HEK293T (cell line): Measurements from ENCODE around the gene EPC1.
"Not testable (repeated sequence)": the region's sequence is repeated elsewhere in the genome, so short reads cannot be mapped to it uniquely, and the experiment has no call there.

Experiments
- CTCF ChIA-PET: fragments of 350-600 bp; formaldehyde crosslinking; extraction: SDS; loops from one replicate; lab custom pipeline; 2021; ENCODE audit warnings: antibody characterized with exemption, inconsistent platforms; lab: Yijun Ruan, JAX
- POLR2A ChIA-PET: fragments of 350-600 bp; formaldehyde crosslinking; extraction: SDS; loops from one replicate; lab custom pipeline; 2020; ENCODE audit warnings: antibody characterized with exemption, inconsistent platforms; lab: Yijun Ruan, JAX
- DNase-seq: peaks from one replicate; pipeline ENCODE4 v3.0.0; 2012; ENCODE audit warnings: mixed read lengths; ENCODE audit errors: extremely low spot score
- ARNT ChIP-seq: fragments of 450-650 bp; IDR thresholded peaks from 2 replicates; pipeline ENCODE4 v1.6.1; 2017; ENCODE audit warnings: mild to moderate bottlenecking
- BHLHE40 ChIP-seq: fragments of 450-650 bp; IDR thresholded peaks from 2 replicates; pipeline ENCODE4 v1.6.1; 2016; ENCODE audit warnings: mild to moderate bottlenecking, moderate library complexity, borderline replicate concordance
- CTBP1 ChIP-seq: fragments of 450-650 bp; IDR thresholded peaks from 2 replicates; pipeline ENCODE4 v1.6.1; 2016; ENCODE audit warnings: borderline replicate concordance
- ELF4 ChIP-seq: fragments of 450-650 bp; IDR thresholded peaks from 2 replicates; pipeline ENCODE4 v1.6.1; 2017; ENCODE audit warnings: antibody characterized with exemption
- FOXA1 ChIP-seq: fragments of 450-650 bp; IDR thresholded peaks from 2 replicates; pipeline ENCODE4 v1.6.1; 2016; ENCODE audit warnings: mild to moderate bottlenecking
- FOXK2 ChIP-seq: fragments of 450-650 bp; IDR thresholded peaks from 2 replicates; pipeline ENCODE4 v1.6.1; 2016; ENCODE audit warnings: mild to moderate bottlenecking
- FOXM1 ChIP-seq: fragments of 450-650 bp; IDR thresholded peaks from 2 replicates; pipeline ENCODE4 v1.6.1; 2017; ENCODE audit warnings: mild to moderate bottlenecking, borderline replicate concordance
- HDGF ChIP-seq: fragments of 450-650 bp; IDR thresholded peaks from 2 replicates; pipeline ENCODE4 v1.6.1; 2017; ENCODE audit warnings: antibody characterized with exemption, borderline replicate concordance
- L3MBTL2 ChIP-seq: fragments of 450-650 bp; conservative IDR thresholded peaks from 2 replicates; pipeline ENCODE4 v1.6.1; 2016; ENCODE audit warnings: mild to moderate bottlenecking
- LEF1 ChIP-seq: fragments of 450-650 bp; IDR thresholded peaks from 2 replicates; pipeline ENCODE4 v1.6.1; 2017; ENCODE audit warnings: mild to moderate bottlenecking, borderline replicate concordance
- NFRKB ChIP-seq: fragments of 450-650 bp; IDR thresholded peaks from 2 replicates; pipeline ENCODE4 v1.6.1; 2016; ENCODE audit warnings: mild to moderate bottlenecking, moderate library complexity
- SP1 ChIP-seq: fragments of 450-650 bp; IDR thresholded peaks from 2 replicates; pipeline ENCODE4 v1.6.1; 2017
- SUZ12 ChIP-seq: fragments of 450-650 bp; IDR thresholded peaks from 2 replicates; pipeline ENCODE4 v1.6.1; 2016; ENCODE audit warnings: mild to moderate bottlenecking
- TARDBP ChIP-seq: fragments of 450-650 bp; IDR thresholded peaks from 2 replicates; pipeline ENCODE4 v1.6.1; 2016
- ZNF384 ChIP-seq: fragments of 450-650 bp; IDR thresholded peaks from 2 replicates; pipeline ENCODE4 v1.6.1; 2016
- TF ChIP-seq, protein P1 (sequence below): fragments of 450-650 bp; IDR thresholded peaks from 2 replicates; pipeline ENCODE4 v1.6.1; 2016

EPC1 gene, protein sequence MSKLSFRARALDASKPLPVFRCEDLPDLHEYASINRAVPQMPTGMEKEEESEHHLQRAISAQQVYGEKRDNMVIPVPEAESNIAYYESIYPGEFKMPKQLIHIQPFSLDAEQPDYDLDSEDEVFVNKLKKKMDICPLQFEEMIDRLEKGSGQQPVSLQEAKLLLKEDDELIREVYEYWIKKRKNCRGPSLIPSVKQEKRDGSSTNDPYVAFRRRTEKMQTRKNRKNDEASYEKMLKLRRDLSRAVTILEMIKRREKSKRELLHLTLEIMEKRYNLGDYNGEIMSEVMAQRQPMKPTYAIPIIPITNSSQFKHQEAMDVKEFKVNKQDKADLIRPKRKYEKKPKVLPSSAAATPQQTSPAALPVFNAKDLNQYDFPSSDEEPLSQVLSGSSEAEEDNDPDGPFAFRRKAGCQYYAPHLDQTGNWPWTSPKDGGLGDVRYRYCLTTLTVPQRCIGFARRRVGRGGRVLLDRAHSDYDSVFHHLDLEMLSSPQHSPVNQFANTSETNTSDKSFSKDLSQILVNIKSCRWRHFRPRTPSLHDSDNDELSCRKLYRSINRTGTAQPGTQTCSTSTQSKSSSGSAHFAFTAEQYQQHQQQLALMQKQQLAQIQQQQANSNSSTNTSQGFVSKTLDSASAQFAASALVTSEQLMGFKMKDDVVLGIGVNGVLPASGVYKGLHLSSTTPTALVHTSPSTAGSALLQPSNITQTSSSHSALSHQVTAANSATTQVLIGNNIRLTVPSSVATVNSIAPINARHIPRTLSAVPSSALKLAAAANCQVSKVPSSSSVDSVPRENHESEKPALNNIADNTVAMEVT

GRCh38 chr10:32346551-32347362 lies at the start of gene EPC1:
TSS of gene EPC1 (minus strand) at chr10:32347158. CDS start at chr10:32346915, 243 bp downstream.
- DNase-seq, result peak; percentile 73
- peak; percentile 49 for TF ChIP-seq L3MBTL2
- TF ChIP-seq ELF4, result peak; percentile 48
- no peak for TF ChIP-seq LEF1
- TF ChIP-seq ARNT, result peak; percentile 46; the same call in 1 of the 2 replicates
- no peak for TF ChIP-seq TARDBP
- TF ChIP-seq BHLHE40, result no peak
- no peak for TF ChIP-seq FOXK2
- peak; percentile 83 for TF ChIP-seq NFRKB
- 0 out of 2 replicates have a peak, but pooled peaks have one; percentile 17 for TF ChIP-seq FOXM1
- no peak for TF ChIP-seq CTBP1
- TF ChIP-seq, protein P1, sequence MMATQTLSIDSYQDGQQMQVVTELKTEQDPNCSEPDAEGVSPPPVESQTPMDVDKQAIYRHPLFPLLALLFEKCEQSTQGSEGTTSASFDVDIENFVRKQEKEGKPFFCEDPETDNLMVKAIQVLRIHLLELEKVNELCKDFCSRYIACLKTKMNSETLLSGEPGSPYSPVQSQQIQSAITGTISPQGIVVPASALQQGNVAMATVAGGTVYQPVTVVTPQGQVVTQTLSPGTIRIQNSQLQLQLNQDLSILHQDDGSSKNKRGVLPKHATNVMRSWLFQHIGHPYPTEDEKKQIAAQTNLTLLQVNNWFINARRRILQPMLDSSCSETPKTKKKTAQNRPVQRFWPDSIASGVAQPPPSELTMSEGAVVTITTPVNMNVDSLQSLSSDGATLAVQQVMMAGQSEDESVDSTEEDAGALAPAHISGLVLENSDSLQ, result no peak
- no peak for TF ChIP-seq SP1
- TF ChIP-seq ZNF384, result no peak
- no peak for TF ChIP-seq SUZ12
- no peak for TF ChIP-seq HDGF
- TF ChIP-seq FOXA1, result no peak
- POLR2A ChIA-PET, result interaction anchor here (0.6 to 1.2 kb wide), 6 partner anchors 11 to 96 kb away, joined by 3 to 4 read pairs (median 3); no protein-coding TSS in a partner anchor
- CTCF ChIA-PET, result interaction anchor here (1.0 to 1.2 kb wide), 2 partner anchors 42 to 91 kb away, joined by 3 to 5 read pairs; no protein-coding TSS in a partner anchor

GRCh38 chr10:32393911-32394310 lies 47.0 kb upstream of the EPC1 start:
- CTCF ChIA-PET, result no interaction called here
- DNase-seq, result no peak
- no peak for TF ChIP-seq SP1
- no peak for TF ChIP-seq SUZ12
- POLR2A ChIA-PET, result no interaction called here

GRCh38 chr10:32392284-32392683 lies 45.3 kb upstream of the EPC1 start:
- DNase-seq, CTCF ChIA-PET, POLR2A ChIA-PET: not testable (repeated sequence)

DNA sequence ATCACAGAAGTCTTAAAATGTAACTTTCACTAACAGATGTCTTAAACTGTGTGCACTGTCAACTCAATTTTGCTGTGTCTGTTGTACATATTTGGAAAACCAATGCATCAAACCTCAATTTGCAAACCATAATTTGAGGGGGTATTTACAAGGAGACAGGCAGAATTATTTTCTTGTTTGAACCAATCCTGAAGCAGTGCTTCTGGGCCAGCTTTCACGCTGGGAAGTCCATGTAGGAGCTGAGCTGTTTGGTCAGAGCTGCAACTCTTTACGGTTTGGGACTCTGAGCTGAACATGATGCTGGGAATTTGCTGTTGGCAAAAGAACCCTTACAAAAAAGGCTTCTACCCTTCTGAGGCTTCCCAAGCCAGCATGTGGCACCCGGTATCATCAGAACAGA lies 43.2 kb upstream of the EPC1 start:
- POLR2A ChIA-PET, result no interaction called here
- no peak for TF ChIP-seq ARNT
- no peak for TF ChIP-seq SP1
- no peak for TF ChIP-seq TARDBP
- TF ChIP-seq CTBP1, result no peak
- no peak for TF ChIP-seq FOXA1
- TF ChIP-seq NFRKB, result no peak
- no peak for TF ChIP-seq SUZ12
- TF ChIP-seq BHLHE40, result no peak
- no peak for TF ChIP-seq FOXM1
- no peak for TF ChIP-seq LEF1
- TF ChIP-seq L3MBTL2, result no peak
- no peak for TF ChIP-seq ELF4
- no peak for TF ChIP-seq FOXK2
- TF ChIP-seq ZNF384, result no peak
- no peak for DNase-seq
- CTCF ChIA-PET, result no interaction called here

DNA sequence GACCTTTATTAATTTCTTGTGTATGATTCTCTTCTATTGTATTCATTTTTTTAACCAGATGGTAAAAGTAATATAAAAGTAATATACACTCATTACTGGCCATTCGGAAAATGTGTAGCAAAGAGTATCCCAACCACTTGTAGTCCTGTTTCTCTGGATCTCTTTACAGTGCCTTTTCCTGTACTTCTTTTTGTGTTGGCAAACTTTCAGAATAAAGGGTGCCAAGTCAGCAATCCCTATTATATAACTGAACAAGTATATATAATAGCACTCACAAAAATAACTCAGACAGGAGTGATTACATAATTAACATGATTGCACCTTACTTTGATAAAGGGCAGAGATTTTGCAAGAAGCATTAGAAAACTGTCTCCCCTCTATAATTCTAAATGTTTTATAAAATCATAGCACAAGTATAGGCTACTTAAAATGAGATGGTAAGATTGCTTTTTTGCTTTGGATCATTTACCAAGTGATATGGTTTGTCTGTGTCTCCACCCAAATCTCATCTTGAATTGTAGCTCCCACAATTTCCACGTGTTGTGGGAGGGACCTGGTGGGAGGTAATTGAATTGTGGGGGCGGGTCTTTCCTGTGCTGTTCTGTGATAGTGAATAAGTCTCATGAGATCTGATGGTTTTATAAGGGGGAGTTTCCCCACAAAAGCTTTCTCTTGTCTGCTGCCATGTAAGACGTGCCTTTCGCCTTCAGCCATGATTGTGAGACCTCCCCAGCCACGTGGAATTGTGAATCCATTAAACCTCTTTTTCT lies 41.5 kb upstream of the EPC1 start:
- ChIA-PET CTCF (no interaction called here), POLR2A (no interaction called here)
- TF ChIP-seq TARDBP, result no peak
- TF ChIP-seq HDGF, result no peak
- TF ChIP-seq, protein P1, result no peak
- DNase-seq, result no peak

DNA sequence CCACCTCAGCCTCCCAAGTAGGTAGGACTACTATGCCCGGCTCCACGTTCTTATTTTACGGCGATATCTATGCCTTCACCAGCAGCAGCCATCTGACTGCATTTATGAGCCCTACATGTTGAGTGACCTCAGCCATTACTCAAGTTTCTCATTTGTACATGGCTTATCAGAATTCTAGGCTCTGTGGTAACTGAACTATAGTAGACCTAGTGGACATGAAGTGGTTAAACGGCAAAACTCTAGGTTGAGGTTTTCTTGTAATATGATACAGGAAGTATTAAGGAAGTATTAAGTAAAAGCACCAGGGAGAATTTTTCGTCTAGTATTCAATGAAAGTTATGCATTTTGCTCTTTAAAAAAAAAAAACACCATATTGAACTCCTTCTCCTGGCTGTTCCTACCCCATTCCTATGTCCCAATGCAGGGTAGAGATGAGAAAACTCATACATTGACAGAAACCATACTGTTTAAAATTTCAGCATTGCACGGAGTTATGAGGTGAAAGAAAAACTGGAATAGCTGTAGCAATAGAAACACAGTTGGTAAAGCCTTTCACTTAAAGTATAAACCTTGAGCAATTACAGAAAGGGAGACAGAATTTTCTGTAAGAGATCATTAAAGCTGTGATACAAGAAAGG lies 39.8 kb upstream of the EPC1 start:
- ChIA-PET POLR2A (interaction anchor here (0.9 kb wide), 1 partner anchor 8 kb away, joined by 4 read pairs; no protein-coding TSS in a partner anchor), CTCF (no interaction called here)
- TF ChIP-seq FOXK2 (no peak), L3MBTL2 (no peak), SP1 (no peak), ARNT (no peak), ZNF384 (no peak)
- no peak for DNase-seq
